ENCODE data around the gene FBXO2. TPM values are rescaled to one million over a fixed set of nuclear protein-coding genes. Genes with fewer than 3 reads are reported as not detected.
A peak's percentile ranks its signal among the peaks of the same experiment; 100 is the strongest.

Gene FBXO2
- polyA plus RNA-seq, 4 donors: 5.7 to 128 (median 45.3) TPM

DNA sequence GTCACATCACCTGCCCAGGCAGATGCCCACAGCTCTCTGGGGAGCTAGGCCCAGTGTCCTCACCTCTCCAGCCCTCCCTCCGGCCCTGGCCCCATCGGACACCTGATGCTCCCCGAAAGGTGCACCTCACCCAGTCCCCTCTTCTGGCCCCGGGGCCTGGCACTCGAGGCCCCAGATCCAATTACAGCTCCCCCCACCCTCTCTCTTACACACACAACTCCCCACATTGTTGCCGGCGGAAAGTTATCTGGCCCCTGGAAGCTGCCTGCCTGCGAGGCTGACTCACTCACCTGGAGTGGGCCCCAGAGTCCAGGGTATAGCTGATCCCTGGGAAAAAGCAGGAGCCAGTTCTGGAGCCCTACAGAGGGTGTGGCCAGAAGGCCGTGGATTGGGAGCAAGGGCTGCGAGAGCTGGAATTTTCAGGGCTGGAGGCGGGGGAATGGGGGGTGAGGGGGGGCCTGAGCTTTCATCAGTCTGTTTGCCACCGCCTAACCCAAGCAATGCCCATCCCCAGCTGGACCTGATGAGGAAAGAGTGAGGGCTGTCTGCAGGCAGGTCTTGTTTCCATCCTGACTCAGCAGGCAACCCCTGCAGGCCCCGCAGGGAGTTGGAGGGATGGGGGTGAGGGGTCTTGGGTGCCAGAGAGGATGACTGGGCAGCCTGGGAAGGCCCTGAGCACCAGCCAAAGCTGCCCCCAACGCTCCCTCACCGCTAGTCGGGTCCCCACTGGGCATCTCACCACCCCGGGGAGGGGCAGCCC, 948 bp downstream of the FBXO2 start:
- H3K27me3 ChIP-seq (ENCODE audit: control insufficient read depth in 3 of 3, insufficient read depth in 3 of 3, low read length in 3 of 3): peaks cover 0 to 20% (median 0%) of the 10 kb centered on the region in 3 donors
- no peaks in the 10 kb centered on the region for H3K9me3 ChIP-seq (ENCODE audit: control insufficient read depth in 2 of 2, insufficient read depth in 1 of 2, low read depth in 1 of 2, low read length in 1 of 2)
- 24 to 65% (median 41%) methylated on average over 14 to 17 of the region's 17 CpGs for whole genome bisulfite sequencing, 3 donors
- peaks cover 0 to 29% (median 0%) of the 10 kb centered on the region in 3 donors for H3K36me3 ChIP-seq (ENCODE audit: control insufficient read depth in 3 of 3, insufficient read depth in 2 of 3, low read depth in 1 of 3, low read length in 3 of 3)
- peaks cover 0 to 51% (median 7%) of the 10 kb centered on the region in 3 donors for H3K4me1 ChIP-seq (ENCODE audit: control insufficient read depth in 3 of 3, insufficient read depth in 2 of 3, low read depth in 1 of 3, low read length in 2 of 3)
- FAIRE-seq (no peak), DNase-seq (peak; percentile 86 to 93)
- H3K4me3 ChIP-seq (ENCODE audit: low read depth in 1 of 3, low read length in 3 of 3): peak overlapping the region in 2 of 3 donors; percentile 71 to 75
- H3K27ac ChIP-seq (ENCODE audit: low read depth in 1 of 3, low read length in 2 of 3): peak overlapping the region in 2 of 3 donors; percentile 8 to 95

DNA sequence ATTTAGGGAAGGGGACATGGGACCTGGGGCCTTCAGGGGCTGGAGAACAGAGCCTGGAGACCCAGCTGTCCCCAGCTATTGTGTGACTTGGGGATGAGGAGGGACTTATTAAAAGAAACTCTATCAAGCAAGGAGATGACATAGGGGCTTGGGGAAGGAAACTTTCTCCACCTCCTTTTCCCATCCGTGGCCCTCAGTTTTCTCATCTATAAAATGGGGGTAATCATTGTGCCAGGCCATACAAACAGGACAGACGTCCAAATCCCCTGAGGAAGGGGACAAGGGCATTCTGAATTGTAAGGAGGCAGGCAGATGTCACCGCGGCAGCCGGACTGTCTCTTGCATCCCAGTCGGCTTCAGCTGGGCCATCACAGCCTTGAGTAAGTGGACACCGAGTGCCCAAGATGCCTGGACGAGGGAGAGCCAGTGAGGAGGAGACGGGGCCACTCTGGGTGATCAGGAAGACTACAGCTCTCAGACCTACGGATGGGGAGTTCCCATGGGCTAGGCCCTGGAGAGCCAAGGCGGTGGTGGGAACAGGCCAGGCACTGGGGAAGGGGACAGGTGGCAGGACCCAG, 1.9 kb downstream of the FBXO2 start:
- peaks cover 0 to 55% (median 7%) of the 10 kb centered on the region in 3 donors for H3K4me1 ChIP-seq (ENCODE audit: control insufficient read depth in 3 of 3, insufficient read depth in 2 of 3, low read depth in 1 of 3, low read length in 2 of 3)
- 86 to 94% (median 90%) methylated on average over 11 of the region's 11 CpGs for WGBS, 3 donors
- DNase-seq (no peak), FAIRE-seq (no peak)
- H3K36me3 ChIP-seq (ENCODE audit: control insufficient read depth in 3 of 3, insufficient read depth in 2 of 3, low read depth in 1 of 3, low read length in 3 of 3): peaks cover 0 to 31% (median 0%) of the 10 kb centered on the region in 3 donors
- H3K27me3 ChIP-seq (ENCODE audit: control insufficient read depth in 3 of 3, insufficient read depth in 3 of 3, low read length in 3 of 3): peaks cover 0 to 20% (median 0%) of the 10 kb centered on the region in 3 donors
- H3K27ac ChIP-seq (ENCODE audit: low read depth in 1 of 3, low read length in 2 of 3): peak overlapping the region in 1 of 3 donors; percentile 78
- no peaks in the 10 kb centered on the region for H3K9me3 ChIP-seq (ENCODE audit: control insufficient read depth in 2 of 2, insufficient read depth in 1 of 2, low read depth in 1 of 2, low read length in 1 of 2)
- H3K4me3 ChIP-seq (ENCODE audit: low read depth in 1 of 3, low read length in 3 of 3): peak overlapping the region in 1 of 3 donors; percentile 32

DNA sequence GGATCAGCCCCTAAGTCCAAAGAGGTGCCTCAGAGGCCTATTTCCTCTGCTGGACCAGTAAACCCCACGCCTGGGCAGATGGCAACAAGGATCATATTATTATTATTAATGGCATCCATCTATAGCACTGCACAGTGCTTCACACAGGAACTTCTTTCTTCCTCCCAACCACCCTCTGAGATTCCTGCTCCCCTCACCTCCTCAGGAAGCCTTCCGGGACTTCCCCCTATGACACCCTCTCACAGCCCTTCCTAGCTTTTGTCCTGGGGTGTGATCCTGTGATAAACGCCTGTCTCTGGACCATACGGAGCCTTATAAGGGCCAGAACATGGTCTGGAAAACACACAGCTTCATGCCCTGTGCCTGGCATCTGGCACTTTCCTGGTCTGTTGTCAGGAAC, 3.2 kb downstream of the FBXO2 start:
- H3K36me3 ChIP-seq (ENCODE audit: control insufficient read depth in 3 of 3, insufficient read depth in 2 of 3, low read depth in 1 of 3, low read length in 3 of 3): peaks cover 0 to 38% (median 0%) of the 10 kb centered on the region in 3 donors
- no peak overlapping the region for H3K27ac ChIP-seq (ENCODE audit: low read depth in 1 of 3, low read length in 2 of 3)
- H3K4me1 ChIP-seq (ENCODE audit: control insufficient read depth in 3 of 3, insufficient read depth in 2 of 3, low read depth in 1 of 3, low read length in 2 of 3): peaks cover 0 to 55% (median 7%) of the 10 kb centered on the region in 3 donors
- DNase-seq (no peak), FAIRE-seq (no peak)
- H3K4me3 ChIP-seq (ENCODE audit: low read depth in 1 of 3, low read length in 3 of 3): no peak overlapping the region
- peaks cover 0 to 20% (median 0%) of the 10 kb centered on the region in 3 donors for H3K27me3 ChIP-seq (ENCODE audit: control insufficient read depth in 3 of 3, insufficient read depth in 3 of 3, low read length in 3 of 3)
- no peaks in the 10 kb centered on the region for H3K9me3 ChIP-seq (ENCODE audit: control insufficient read depth in 2 of 2, insufficient read depth in 1 of 2, low read depth in 1 of 2, low read length in 1 of 2)
- WGBS, 3 donors: 85 to 94% (median 90%) methylated on average over 4 of the region's 4 CpGs

DNA sequence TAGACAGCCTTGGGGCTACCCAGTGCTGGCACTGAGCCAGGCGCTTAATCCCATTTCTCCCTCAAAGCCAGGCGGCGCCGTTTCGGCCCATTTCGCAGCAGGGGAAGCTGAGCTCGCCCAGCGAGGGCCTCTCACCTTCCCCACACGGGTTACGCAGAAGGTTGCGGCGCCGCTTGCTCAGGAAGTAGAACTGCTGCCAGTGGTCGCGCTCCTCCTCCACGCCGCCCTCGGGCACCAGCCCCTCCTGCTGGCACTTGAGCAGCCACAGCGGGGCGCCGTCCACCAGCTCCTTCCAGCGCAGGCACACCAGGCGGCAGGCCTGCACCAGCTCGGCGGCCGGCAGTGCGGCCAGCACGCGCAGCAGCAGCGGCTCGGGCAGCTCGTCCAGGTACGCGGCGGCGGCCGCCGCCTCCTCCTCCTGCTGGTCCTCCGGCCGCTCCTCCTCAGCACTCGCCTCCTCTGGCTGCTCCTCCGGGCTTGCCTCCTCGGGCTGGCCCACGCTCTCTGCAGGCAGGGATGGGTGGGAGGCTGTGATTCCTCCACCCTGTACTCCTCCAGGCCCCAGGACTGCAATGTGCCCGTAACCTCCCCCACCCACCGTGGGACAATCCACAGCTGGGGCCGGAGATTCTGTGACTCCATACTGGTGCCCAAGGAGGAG, 3.8 kb downstream of the FBXO2 start:
- Histone ChIP-seq H3K4me3 (ENCODE audit: low read depth in 1 of 3, low read length in 3 of 3) (peak overlapping the region in 1 of 3 donors; percentile 12), H3K27ac (ENCODE audit: low read depth in 1 of 3, low read length in 2 of 3) (no peak overlapping the region), H3K9me3 (ENCODE audit: control insufficient read depth in 2 of 2, insufficient read depth in 1 of 2, low read depth in 1 of 2, low read length in 1 of 2) (no peaks in the 10 kb centered on the region), H3K36me3 (ENCODE audit: control insufficient read depth in 3 of 3, insufficient read depth in 2 of 3, low read depth in 1 of 3, low read length in 3 of 3) (peaks cover 0 to 39% (median 0%) of the 10 kb centered on the region in 3 donors), H3K4me1 (ENCODE audit: control insufficient read depth in 3 of 3, insufficient read depth in 2 of 3, low read depth in 1 of 3, low read length in 2 of 3) (peaks cover 0 to 50% (median 3%) of the 10 kb centered on the region in 3 donors), H3K27me3 (ENCODE audit: control insufficient read depth in 3 of 3, insufficient read depth in 3 of 3, low read length in 3 of 3) (peaks cover 0 to 20% (median 0%) of the 10 kb centered on the region in 3 donors)
- 29 to 32% (median 29%) methylated on average over 29 to 47 of the region's 47 CpGs for WGBS, 3 donors
- FAIRE-seq (no peak), DNase-seq (peak; percentile 59 to 81)

DNA sequence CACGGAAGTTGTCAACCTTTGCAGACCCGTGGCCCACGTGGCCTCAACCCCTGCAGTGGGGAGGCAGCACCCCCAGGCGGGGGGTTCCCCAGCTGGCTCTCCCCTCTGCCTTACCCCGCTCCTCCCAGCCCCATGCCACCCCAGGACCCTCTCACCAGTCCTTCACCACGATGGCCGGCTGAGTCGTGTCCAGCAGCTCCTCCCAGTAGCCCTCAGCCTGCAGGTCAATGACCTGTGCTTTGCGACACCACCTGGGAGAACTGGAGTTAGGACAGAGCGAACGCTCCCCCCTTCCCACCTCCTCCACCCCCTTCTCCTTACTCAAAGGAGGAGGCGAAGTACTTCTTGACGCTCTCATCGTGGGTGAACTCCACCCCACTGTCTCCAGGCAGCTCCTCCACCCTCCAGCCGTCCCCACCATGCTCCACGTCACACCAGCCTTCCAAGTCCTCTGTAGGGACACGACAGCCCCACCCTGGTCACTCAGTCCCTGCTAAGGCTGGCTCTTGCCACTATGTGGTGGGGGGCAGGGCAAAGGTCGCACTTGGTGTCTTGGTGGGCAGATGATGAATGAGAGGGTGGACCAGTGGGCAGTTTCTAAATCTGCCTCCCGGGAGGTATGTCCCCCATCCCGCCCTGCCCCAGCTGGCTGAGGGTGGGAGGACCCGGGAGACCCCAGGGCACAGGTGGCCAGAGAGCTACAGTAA, 4.5 kb downstream of the FBXO2 start:
- no peak overlapping the region for H3K27ac ChIP-seq (ENCODE audit: low read depth in 1 of 3, low read length in 2 of 3)
- H3K36me3 ChIP-seq (ENCODE audit: control insufficient read depth in 3 of 3, insufficient read depth in 2 of 3, low read depth in 1 of 3, low read length in 3 of 3): peaks cover 0 to 39% (median 0%) of the 10 kb centered on the region in 3 donors
- peaks cover 0 to 20% (median 0%) of the 10 kb centered on the region in 3 donors for H3K27me3 ChIP-seq (ENCODE audit: control insufficient read depth in 3 of 3, insufficient read depth in 3 of 3, low read length in 3 of 3)
- H3K4me1 ChIP-seq (ENCODE audit: control insufficient read depth in 3 of 3, insufficient read depth in 2 of 3, low read depth in 1 of 3, low read length in 2 of 3): peaks cover 0 to 47% (median 0%) of the 10 kb centered on the region in 3 donors
- WGBS, 3 donors: 32 to 50% (median 46%) methylated on average over 21 of the region's 21 CpGs
- H3K9me3 ChIP-seq (ENCODE audit: control insufficient read depth in 2 of 2, insufficient read depth in 1 of 2, low read depth in 1 of 2, low read length in 1 of 2): no peaks in the 10 kb centered on the region
- H3K4me3 ChIP-seq (ENCODE audit: low read depth in 1 of 3, low read length in 3 of 3): no peak overlapping the region
- DNase-seq (peak in 1 of 2 donors; percentile 34), FAIRE-seq (no peak)

DNA sequence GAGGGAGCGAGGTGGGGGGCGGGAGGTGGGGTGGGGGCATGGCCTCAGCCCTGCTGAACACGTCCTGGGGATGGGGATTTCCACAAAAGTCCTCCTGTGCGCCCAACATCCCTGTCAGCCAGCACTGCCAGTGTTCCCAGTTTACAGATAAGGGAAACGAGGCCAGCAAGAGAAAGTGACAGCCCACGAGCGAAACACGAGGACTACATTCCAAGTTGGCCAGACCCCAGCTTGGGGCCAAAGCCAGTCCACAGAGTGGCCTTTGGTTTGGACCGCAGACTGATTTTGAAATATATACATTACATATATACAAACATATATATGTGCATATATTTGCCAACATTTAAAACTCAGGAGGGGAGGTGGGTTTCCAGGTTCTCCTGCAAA, 5.0 kb downstream of the FBXO2 start:
- H3K27ac ChIP-seq (ENCODE audit: low read depth in 1 of 3, low read length in 2 of 3): no peak overlapping the region
- 16 to 28% (median 23%) methylated on average over 7 to 9 of the region's 9 CpGs for WGBS, 3 donors
- H3K4me3 ChIP-seq (ENCODE audit: low read depth in 1 of 3, low read length in 3 of 3): no peak overlapping the region
- H3K27me3 ChIP-seq (ENCODE audit: control insufficient read depth in 3 of 3, insufficient read depth in 3 of 3, low read length in 3 of 3): peaks cover 0 to 18% (median 0%) of the 10 kb centered on the region in 3 donors
- FAIRE-seq: no peak
- peaks cover 0 to 47% (median 0%) of the 10 kb centered on the region in 3 donors for H3K4me1 ChIP-seq (ENCODE audit: control insufficient read depth in 3 of 3, insufficient read depth in 2 of 3, low read depth in 1 of 3, low read length in 2 of 3)
- DNase-seq: no peak
- no peaks in the 10 kb centered on the region for H3K9me3 ChIP-seq (ENCODE audit: control insufficient read depth in 2 of 2, insufficient read depth in 1 of 2, low read depth in 1 of 2, low read length in 1 of 2)
- peaks cover 0 to 39% (median 0%) of the 10 kb centered on the region in 3 donors for H3K36me3 ChIP-seq (ENCODE audit: control insufficient read depth in 3 of 3, insufficient read depth in 2 of 3, low read depth in 1 of 3, low read length in 3 of 3)

DNA sequence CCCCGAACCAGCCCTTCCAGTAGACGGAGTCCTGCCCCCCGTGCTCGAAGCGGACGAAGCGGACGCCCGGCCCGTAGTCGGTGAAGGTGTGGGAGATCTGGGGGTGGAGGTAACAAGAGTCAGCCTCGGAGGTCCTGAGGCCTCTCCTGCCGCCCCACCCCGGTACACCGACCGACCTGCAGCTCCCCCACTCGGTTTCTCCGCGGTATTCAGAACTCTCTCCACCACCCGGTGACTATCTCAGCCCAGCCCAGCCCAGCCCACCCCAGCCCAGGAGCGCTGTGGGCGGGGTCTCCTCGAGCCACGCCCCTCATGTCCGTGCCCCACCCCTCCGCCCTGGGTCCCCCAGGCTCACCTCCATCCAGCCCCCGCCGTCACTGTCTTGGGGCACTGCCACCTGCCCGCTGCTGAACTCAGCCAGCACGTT, 5.5 kb downstream of the FBXO2 start:
- Histone ChIP-seq H3K4me3 (ENCODE audit: low read depth in 1 of 3, low read length in 3 of 3) (peak overlapping the region in 1 of 3 donors; percentile 4), H3K9me3 (ENCODE audit: control insufficient read depth in 2 of 2, insufficient read depth in 1 of 2, low read depth in 1 of 2, low read length in 1 of 2) (no peaks in the 10 kb centered on the region), H3K27me3 (ENCODE audit: control insufficient read depth in 3 of 3, insufficient read depth in 3 of 3, low read length in 3 of 3) (peaks cover 0 to 18% (median 0%) of the 10 kb centered on the region in 3 donors), H3K4me1 (ENCODE audit: control insufficient read depth in 3 of 3, insufficient read depth in 2 of 3, low read depth in 1 of 3, low read length in 2 of 3) (peaks cover 0 to 43% (median 0%) of the 10 kb centered on the region in 3 donors), H3K27ac (ENCODE audit: low read depth in 1 of 3, low read length in 2 of 3) (no peak overlapping the region), H3K36me3 (ENCODE audit: control insufficient read depth in 3 of 3, insufficient read depth in 2 of 3, low read depth in 1 of 3, low read length in 3 of 3) (peaks cover 0 to 39% (median 0%) of the 10 kb centered on the region in 3 donors)
- FAIRE-seq: no peak
- peak; percentile 43 to 57 for DNase-seq
- WGBS, 3 donors: 1 to 21% (median 12%) methylated on average over 27 to 30 of the region's 30 CpGs

Data from small intestine (tissue), 7 donors.